Right ventricle myocardium inferior (tissue), 1 donor: ENCODE data around the gene CHMP4A. TPM values are rescaled to one million over a fixed set of nuclear protein-coding genes. Genes with fewer than 3 reads are reported as not detected.
A peak's percentile ranks its signal among the peaks of the same experiment; 100 is the strongest.

Experiments
- ATAC-seq: fragments of 200-7000 bp; cut with Tn5 transposase; one replicate; pipeline ENCODE4 v1.9.1; 2020; ENCODE audit warnings: mild to moderate bottlenecking, moderate library complexity
- DNase-seq: peaks from one replicate; pipeline ENCODE4 v3.0.0; 2021; ENCODE audit errors: missing footprints
- intact Hi-C: fragments of 100-400 bp; cut with DNase I; formaldehyde crosslinking; loops from one replicate; pipeline ENCODE4 v1.11.0; 2022
- total RNA-seq: library from RNA; stranded (reverse); fragmentation: NEBNext Ultra II Directional; extraction: Animal tissue kit (Norgen Biotek cat#: 25700); gene quantifications from one replicate; pipeline ENCODE4 v1.2.1, GENCODE V29; 2021
- donor health status: DM: no; HTN: yes; CAD: no; lungs with severe emphysema.

CHMP4A gene
- total RNA-seq, 1 donor from 2014 or later = 28.5 TPM

- ATAC-seq (peak; percentile 63), DNase-seq (peak; percentile 78)
- intact Hi-C loops = no loop called here
These were observed 41.6 kb downstream of the CHMP4A start, which contains the start of gene REC8 for GRCh38 chr14:24171422-24172260. Gene REC8 (plus strand): TSS chr14:24172080. CDS start chr14:24172553, 473 bp downstream.

- ATAC-seq (no peak), DNase-seq (no peak)
- intact Hi-C loops = no loop called here
These were observed 45.7 kb downstream of the CHMP4A start for GRCh38 chr14:24167469-24168114.

GRCh38 chr14:24165785-24166184 lies 47.5 kb downstream of the CHMP4A start:
- intact Hi-C loops = no loop called here
- ATAC-seq (no peak), DNase-seq (no peak)

GRCh38 chr14:24164518-24164991 lies 48.7 kb downstream of the CHMP4A start:
- DNase-seq = no peak
- intact Hi-C loops = no loop called here
- no peak for ATAC-seq

- DNase-seq (no peak), ATAC-seq (no peak)
- intact Hi-C loops = no loop called here
These were observed 51.2 kb downstream of the CHMP4A start for GRCh38 chr14:24162093-24162492.

- ATAC-seq = peak; percentile 94
- DNase-seq = peak; percentile 96
- intact Hi-C loops = loop anchor here (1.0 kb wide), 1 partner anchor 47 kb away; the partner anchor contains the start of genes DCAF11 and NRL
These were observed 52.2 kb downstream of the CHMP4A start, which contains the start of gene IRF9 for GRCh38 chr14:24160850-24161804. Gene IRF9 (plus strand): TSS chr14:24161265. CDS start chr14:24162145, 880 bp downstream.

- ATAC-seq (peak; percentile 7), DNase-seq (no peak)
- intact Hi-C loops = no loop called here
These were observed 52.8 kb downstream of the CHMP4A start for GRCh38 chr14:24160499-24160849.

- intact Hi-C loops = no loop called here
- DNase-seq = no peak
These were observed 53.4 kb downstream of the CHMP4A start for GRCh38 chr14:24159777-24160498.

More at GRCh38 chr14:24159777-24160498, 53.4 kb downstream of the CHMP4A start:
- no peak for ATAC-seq

Other genes starting within 250 kb of the CHMP4A start
- 16.3 TPM for gene DHRS4L2, start 224.6 kb downstream of the CHMP4A start, total RNA-seq
- 0.08 TPM for gene CARMIL3, start 161.5 kb downstream of the CHMP4A start, total RNA-seq
- gene CPNE6, start 141.9 kb downstream of the CHMP4A start, total RNA-seq = not detected
- gene PCK2, start 119.2 kb downstream of the CHMP4A start, total RNA-seq = 4.3 TPM
- gene DCAF11, start 98.7 kb downstream of the CHMP4A start, total RNA-seq = 84.7 TPM
- 1.8 TPM for gene NRL, start 98.5 kb downstream of the CHMP4A start, total RNA-seq
- 129 TPM for gene FITM1, start 82.8 kb downstream of the CHMP4A start, total RNA-seq
- gene PSME1, start 77.3 kb downstream of the CHMP4A start, total RNA-seq = 140 TPM
- gene EMC9, start 71.9 kb downstream of the CHMP4A start, total RNA-seq = 14.6 TPM
- 109 TPM for gene PSME2, start 66.9 kb downstream of the CHMP4A start, total RNA-seq
- 33.4 TPM for gene RNF31, start 66.0 kb downstream of the CHMP4A start, total RNA-seq
- 30.5 TPM for gene IRF9, start 52.2 kb downstream of the CHMP4A start, total RNA-seq
- 2.4 TPM for gene REC8, start 41.4 kb downstream of the CHMP4A start, total RNA-seq
- 10.5 TPM for gene IPO4, start 24.7 kb downstream of the CHMP4A start, total RNA-seq
- 23.2 TPM for gene TM9SF1, start 18.0 kb downstream of the CHMP4A start, total RNA-seq
- gene TSSK4, start 7.8 kb downstream of the CHMP4A start, total RNA-seq = 0.43 TPM
- gene MDP1, start 2.6 kb upstream of the CHMP4A start, total RNA-seq = 17.0 TPM
- gene NEDD8, start 18.9 kb upstream of the CHMP4A start, total RNA-seq = 218 TPM
- 29.1 TPM for gene GMPR2, start 19.4 kb upstream of the CHMP4A start, total RNA-seq
- 33.0 TPM for gene TINF2, start 29.1 kb upstream of the CHMP4A start, total RNA-seq
- 1.1 TPM for gene TGM1, start 49.7 kb upstream of the CHMP4A start, total RNA-seq
- gene RABGGTA, start 58.1 kb upstream of the CHMP4A start, total RNA-seq = 21.5 TPM
- gene DHRS1, start 86.3 kb upstream of the CHMP4A start, total RNA-seq = 8.3 TPM
- 23.0 TPM for gene NOP9, start 86.4 kb upstream of the CHMP4A start, total RNA-seq
- 4.3 TPM for gene CIDEB, start 94.5 kb upstream of the CHMP4A start, total RNA-seq
- 0.57 TPM for gene LTB4R2, start 96.7 kb upstream of the CHMP4A start, total RNA-seq
- gene LTB4R, start 98.0 kb upstream of the CHMP4A start, total RNA-seq = 2.1 TPM
- gene ADCY4, start 121.6 kb upstream of the CHMP4A start, total RNA-seq = 27.3 TPM
- 4.2 TPM for gene RIPK3, start 126.5 kb upstream of the CHMP4A start, total RNA-seq
- 28.4 TPM for gene NFATC4, start 154.7 kb upstream of the CHMP4A start, total RNA-seq
- gene NYNRIN, start 185.5 kb upstream of the CHMP4A start, total RNA-seq = 9.5 TPM
- 1.1 TPM for gene CBLN3, start 216.2 kb upstream of the CHMP4A start, total RNA-seq
- gene KHNYN, start 216.5 kb upstream of the CHMP4A start, total RNA-seq = 23.3 TPM
- 76.6 TPM for gene SDR39U1, start 229.3 kb upstream of the CHMP4A start, total RNA-seq